KG1 (cell line): ENCODE data around the gene SLC39A5.
"Not testable (repeated sequence)": the region's sequence is repeated elsewhere in the genome, so short reads cannot be mapped to it uniquely, and the experiment has no call there.

ENCODE experiments used
- DNase-seq: peaks from one replicate; lab custom pipeline; 2025; lab: John Stamatoyannopoulos, UW

Gene SLC39A5

GRCh38 chr12:56229916-56230431 is at the start of gene SLC39A5:
Gene SLC39A5, plus strand, starts transcription at chr12:56230051. Its CDS starts 1,224 bp downstream, at chr12:56231275.
- DNase-seq = no peak

- no peak for DNase-seq
Measured at GRCh38 chr12:56186957-56187356, 42.9 kb upstream of the SLC39A5 start.

- no peak for DNase-seq
Measured at GRCh38 chr12:56188131-56188777, 41.6 kb upstream of the SLC39A5 start.

- DNase-seq = no peak
Measured at GRCh38 chr12:56188778-56189098, 41.1 kb upstream of the SLC39A5 start.

GRCh38 chr12:56189099-56189917 is 40.5 kb upstream of the SLC39A5 start, which contains the start of gene SMARCC2:
Gene SMARCC2, minus strand, starts transcription at chr12:56189483. Its CDS starts 22 bp downstream, at chr12:56189461.
- DNase-seq = peak; percentile 17

- DNase-seq = no peak
Measured at GRCh38 chr12:56189918-56190694, 39.7 kb upstream of the SLC39A5 start.

GRCh38 chr12:56190695-56191155 is 39.1 kb upstream of the SLC39A5 start:
- no peak for DNase-seq

GRCh38 chr12:56192582-56192981 is 37.3 kb upstream of the SLC39A5 start:
- no peak for DNase-seq

- DNase-seq = peak; percentile 31
Measured at GRCh38 chr12:56193025-56193578, 36.7 kb upstream of the SLC39A5 start.

- DNase-seq = not testable (repeated sequence)
Measured at GRCh38 chr12:56196818-56197550, 32.9 kb upstream of the SLC39A5 start.

- DNase-seq = no peak
Measured at GRCh38 chr12:56197921-56198635, 31.8 kb upstream of the SLC39A5 start.

- no peak for DNase-seq
Measured at GRCh38 chr12:56198836-56199235, 31.0 kb upstream of the SLC39A5 start.

- DNase-seq = no peak
Measured at GRCh38 chr12:56202366-56202765, 27.5 kb upstream of the SLC39A5 start.

- no peak for DNase-seq
Measured at GRCh38 chr12:56202838-56203237, 27.0 kb upstream of the SLC39A5 start.

- no peak for DNase-seq
Measured at GRCh38 chr12:56204275-56204674, 25.6 kb upstream of the SLC39A5 start.

GRCh38 chr12:56205445-56205844 is 24.4 kb upstream of the SLC39A5 start:
- DNase-seq = no peak

GRCh38 chr12:56206452-56207166 is 23.2 kb upstream of the SLC39A5 start:
- no peak for DNase-seq

- no peak for DNase-seq
Measured at GRCh38 chr12:56208006-56208405, 21.8 kb upstream of the SLC39A5 start.

GRCh38 chr12:56212361-56212760 is 17.5 kb upstream of the SLC39A5 start:
- DNase-seq = no peak

- DNase-seq = no peak
Measured at GRCh38 chr12:56213878-56214277, 16.0 kb upstream of the SLC39A5 start.
